Transverse colon (tissue), 4 donors: ENCODE measurements around the gene CKMT2. TPM values are rescaled to one million over a fixed set of nuclear protein-coding genes. Genes with fewer than 3 reads are reported as not detected.
"Not testable (repeated sequence)": the region's sequence is repeated elsewhere in the genome, so short reads cannot be mapped to it uniquely, and the experiment has no call there.

ENCODE experiments used
- DNase-seq: peaks from one replicate; pipeline ENCODE4 v3.0.0-alpha.2; 2019
- H3K27ac ChIP-seq, 4 donors: fragments of 200-600 bp; sonication (generic); 2 replicates each; pipeline ENCODE4 v1.5.1; 2016 to 2018; ENCODE audit warnings: inconsistent platforms in 4 of 4
- H3K27me3 ChIP-seq: fragments of 200-600 bp; sonication (generic); 2 replicates; pipeline ENCODE4 v1.5.1; 2017; ENCODE audit warnings: inconsistent platforms
- H3K36me3 ChIP-seq, 4 donors: fragments of 200-600 bp; sonication (generic); 2 replicates each; pipeline ENCODE4 v1.5.1; 2017 to 2019; ENCODE audit warnings: inconsistent platforms in 4 of 4
- H3K4me1 ChIP-seq, 4 donors: fragments of 200-600 bp; sonication (generic); 2 replicates each; pipeline ENCODE4 v1.5.1; 2017 to 2020; ENCODE audit warnings: inconsistent platforms in 4 of 4
- H3K4me3 ChIP-seq, 4 donors: fragments of 200-600 bp; sonication (generic); 1 replicate in 1 of 4; 2 replicates in 3 of 4; pipeline versions ENCODE4 v1.5.1 to v1.6.1; 2017 to 2019; ENCODE audit warnings: inconsistent platforms in 4 of 4
- H3K9me3 ChIP-seq, 2 donors: fragments of 200-600 bp; sonication (generic); 2 replicates each; pipeline ENCODE4 v1.5.1; 2017 to 2019; ENCODE audit warnings: inconsistent platforms in 2 of 2
- EP300 ChIP-seq: sonication (generic); formaldehyde crosslinking; IDR thresholded peaks from one replicate; pipeline ENCODE4 v1.6.1; 2017; ENCODE audit warnings: antibody characterized with exemption, low read depth
- POLR2A ChIP-seq: fragments of 450-650 bp; IDR thresholded peaks from one replicate; pipeline ENCODE4 v1.6.1; 2016; ENCODE audit warnings: antibody characterized with exemption, mild to moderate bottlenecking, moderate library complexity
- POLR2AphosphoS5 ChIP-seq, 3 donors: sonication (generic); formaldehyde crosslinking; IDR thresholded peaks; one replicate each; pipeline ENCODE4 v1.6.1; 2016; ENCODE audit warnings: antibody characterized with exemption in 3 of 3
- WGBS, 2 donors: methylation state at CpG; one replicate each; pipeline ENCODE4 v1.1.5; 2018; ENCODE audit warnings: low coverage in 1 of 2; 5-methylcytosine and 5-hydroxymethylcytosine counted together
- in situ Hi-C, 4 donors: fragments of 200-750 bp; cut with MboI; loops; one replicate each; pipeline versions ENCODE4 v1.15.0 to v1.15.1; 2017; ENCODE audit warnings: low sequenced_read_pairs in 3 of 4, low pct_ligation_motif_present in 1 of 4, low pct_unique_long_range_greater_than_20kb in 1 of 4
- intact Hi-C: fragments of 100-400 bp; cut with DNase I; formaldehyde crosslinking; loops from one replicate; pipeline ENCODE4 v1.15.1; 2023; ENCODE audit warnings: low total_unique reads
- total RNA-seq, 4 donors: library from RNA; depleted of rRNA; stranded (reverse); fragments of >200 nt; gene quantifications; one replicate each; pipeline ENCODE4 v1.1.0, GENCODE V29; 2016
- TF ChIP-seq, protein P1 (sequence below), 5 experiments: fragments of 200-600 bp in 3 of 5; fragments of 450-650 bp in 2 of 5; sonication (generic) in 3 of 5; IDR thresholded peaks; 1 replicate in 2 of 5; 2 replicates in 3 of 5; pipeline ENCODE4 v1.5.1; 2016 to 2017; ENCODE audit warnings: antibody characterized with exemption in 5 of 5, inconsistent platforms in 3 of 5, mild to moderate bottlenecking in 2 of 5, moderate library complexity in 1 of 5

CKMT2 gene
- total RNA-seq, 4 donors from 2014 or later = 0.79 to 17.1 (median 5.1) TPM

DNA sequence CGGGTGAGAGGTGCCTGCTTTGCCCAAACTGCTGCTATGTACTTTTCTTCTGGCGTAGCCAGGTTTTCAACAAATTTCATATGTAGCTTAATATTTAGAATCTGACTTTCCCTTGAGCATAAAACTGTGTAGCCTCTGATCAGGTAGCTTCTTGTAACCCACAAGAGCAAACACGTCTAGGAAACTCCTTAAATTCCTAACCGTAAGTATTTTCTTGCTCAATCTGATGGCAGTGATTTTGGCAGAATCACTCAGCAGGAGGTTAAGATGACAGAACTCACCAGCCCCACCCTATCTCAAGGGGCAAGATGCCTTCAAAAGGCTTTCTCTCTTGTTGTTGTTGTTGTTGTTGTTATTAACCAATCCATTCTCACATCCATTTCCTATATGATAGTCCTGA is 20.8 kb downstream of the CKMT2 start:
- Histone ChIP-seq H3K36me3 (no peaks in the 10 kb centered on the region), H3K4me3 (no peak overlapping the region), H3K4me1 (no peaks in the 10 kb centered on the region), H3K27ac (no peak overlapping the region), H3K27me3 (no peaks in the 10 kb centered on the region), H3K9me3 (no peaks in the 10 kb centered on the region)
- TF ChIP-seq, protein P1, sequence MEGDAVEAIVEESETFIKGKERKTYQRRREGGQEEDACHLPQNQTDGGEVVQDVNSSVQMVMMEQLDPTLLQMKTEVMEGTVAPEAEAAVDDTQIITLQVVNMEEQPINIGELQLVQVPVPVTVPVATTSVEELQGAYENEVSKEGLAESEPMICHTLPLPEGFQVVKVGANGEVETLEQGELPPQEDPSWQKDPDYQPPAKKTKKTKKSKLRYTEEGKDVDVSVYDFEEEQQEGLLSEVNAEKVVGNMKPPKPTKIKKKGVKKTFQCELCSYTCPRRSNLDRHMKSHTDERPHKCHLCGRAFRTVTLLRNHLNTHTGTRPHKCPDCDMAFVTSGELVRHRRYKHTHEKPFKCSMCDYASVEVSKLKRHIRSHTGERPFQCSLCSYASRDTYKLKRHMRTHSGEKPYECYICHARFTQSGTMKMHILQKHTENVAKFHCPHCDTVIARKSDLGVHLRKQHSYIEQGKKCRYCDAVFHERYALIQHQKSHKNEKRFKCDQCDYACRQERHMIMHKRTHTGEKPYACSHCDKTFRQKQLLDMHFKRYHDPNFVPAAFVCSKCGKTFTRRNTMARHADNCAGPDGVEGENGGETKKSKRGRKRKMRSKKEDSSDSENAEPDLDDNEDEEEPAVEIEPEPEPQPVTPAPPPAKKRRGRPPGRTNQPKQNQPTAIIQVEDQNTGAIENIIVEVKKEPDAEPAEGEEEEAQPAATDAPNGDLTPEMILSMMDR (IDR thresholded peaks at IDR 0.05) = no peak
- TF ChIP-seq POLR2A = no peak
- TF ChIP-seq POLR2AphosphoS5 (IDR thresholded peaks at IDR 0.05) = no peak
- no peak for TF ChIP-seq EP300
- in situ Hi-C loops = no loop called here
- WGBS, 2 donors = 81 to 93% methylated on average over 4 of the region's 4 CpGs
- no peak for DNase-seq
- intact Hi-C loops = no loop called here

DNA sequence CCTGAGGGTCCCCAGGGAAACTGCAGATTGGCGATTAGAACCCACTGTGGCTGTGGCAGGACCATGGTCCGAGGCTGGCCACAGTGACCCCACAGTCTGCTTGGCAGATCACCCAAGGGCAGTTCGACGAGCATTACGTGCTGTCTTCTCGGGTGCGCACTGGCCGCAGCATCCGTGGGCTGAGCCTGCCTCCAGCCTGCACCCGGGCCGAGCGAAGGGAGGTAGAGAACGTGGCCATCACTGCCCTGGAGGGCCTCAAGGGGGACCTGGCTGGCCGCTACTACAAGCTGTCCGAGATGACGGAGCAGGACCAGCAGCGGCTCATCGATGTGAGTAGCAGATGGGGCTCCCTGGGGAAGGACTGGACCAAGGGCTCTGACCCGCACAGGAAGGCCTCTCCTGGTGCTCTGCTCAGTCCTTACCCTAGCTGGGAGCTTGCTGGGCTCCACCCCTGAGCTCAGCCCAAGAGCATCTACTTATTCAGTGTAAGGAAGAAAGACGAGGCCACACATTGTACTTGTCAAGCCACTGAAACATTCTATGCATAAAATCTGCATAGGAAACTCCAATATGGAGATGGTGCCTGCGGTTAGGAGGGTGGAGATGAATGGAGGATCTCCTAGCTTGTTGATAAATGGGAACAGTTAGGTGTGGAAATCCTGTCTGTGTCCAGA is 21.9 kb downstream of the CKMT2 start:
- H3K27ac ChIP-seq = no peak overlapping the region
- H3K27me3 ChIP-seq = no peaks in the 10 kb centered on the region
- no peak for DNase-seq
- no peaks in the 10 kb centered on the region for H3K9me3 ChIP-seq
- no peak overlapping the region for H3K4me3 ChIP-seq
- in situ Hi-C loops = no loop called here
- no peaks in the 10 kb centered on the region for H3K36me3 ChIP-seq
- intact Hi-C loops = no loop called here
- TF ChIP-seq POLR2AphosphoS5 (IDR thresholded peaks at IDR 0.05) = no peak
- no peak for TF ChIP-seq POLR2A
- TF ChIP-seq EP300 = no peak
- TF ChIP-seq, protein P1 (IDR thresholded peaks at IDR 0.05) = no peak
- WGBS, 2 donors = 98 to 100% methylated on average over 1 to 20 of the region's 21 CpGs
- no peaks in the 10 kb centered on the region for H3K4me1 ChIP-seq

DNA sequence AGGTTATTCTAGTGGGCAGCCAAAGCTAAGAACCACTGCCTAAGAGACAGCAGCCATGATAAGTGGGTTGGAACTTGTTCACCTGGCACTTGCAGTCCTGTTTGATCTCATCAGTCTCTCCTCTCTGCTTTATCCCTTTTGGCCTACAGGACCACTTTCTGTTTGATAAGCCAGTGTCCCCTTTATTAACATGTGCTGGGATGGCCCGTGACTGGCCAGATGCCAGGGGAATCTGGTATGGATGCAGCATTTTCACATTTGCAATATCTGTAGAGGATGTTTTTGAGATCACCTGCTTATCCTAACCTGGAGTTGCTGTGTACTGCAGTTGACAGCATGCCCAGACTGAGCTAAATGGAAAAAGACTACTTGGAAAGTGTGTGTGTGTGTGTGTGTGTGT is 23.6 kb downstream of the CKMT2 start:
- in situ Hi-C loops (no loop called here), intact Hi-C loops (no loop called here)
- WGBS, 2 donors = 67 to 100% methylated on average over 1 of the region's 1 CpG
- TF ChIP-seq POLR2A (no peak), POLR2AphosphoS5 (IDR thresholded peaks at IDR 0.05) (no peak), EP300 (no peak)
- TF ChIP-seq, protein P1 (IDR thresholded peaks at IDR 0.05) = no peak
- Histone ChIP-seq H3K4me3 (no peak overlapping the region), H3K4me1 (no peaks in the 10 kb centered on the region), H3K36me3 (no peaks in the 10 kb centered on the region), H3K27ac (no peak overlapping the region), H3K9me3 (peaks cover 0 to 5% of the 10 kb centered on the region in 2 donors), H3K27me3 (no peaks in the 10 kb centered on the region)
- DNase-seq = no peak

DNA sequence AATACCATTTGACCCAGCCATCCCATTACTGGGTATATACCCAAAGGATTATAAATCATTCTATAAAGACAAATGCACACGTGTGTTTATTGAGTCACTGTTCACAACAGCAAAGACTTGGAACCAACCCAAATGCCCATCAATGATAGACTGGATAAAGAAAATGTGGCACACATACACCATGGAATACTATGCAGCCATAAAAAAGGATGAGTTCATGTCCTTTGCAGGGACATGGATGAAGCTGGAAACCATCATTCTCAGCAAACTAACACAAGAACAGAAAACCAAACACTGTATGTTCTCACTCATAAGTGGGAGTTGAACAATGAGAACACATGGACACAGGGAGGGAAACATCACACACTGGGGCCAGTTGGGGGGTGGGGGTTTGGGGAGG is 29.7 kb downstream of the CKMT2 start:
- H3K27ac ChIP-seq, H3K36me3 ChIP-seq, H3K9me3 ChIP-seq, intact Hi-C loops, DNase-seq, H3K27me3 ChIP-seq, H3K4me3 ChIP-seq, H3K4me1 ChIP-seq, in situ Hi-C loops: not testable (repeated sequence)
- 67 to 83% methylated on average over 1 of the region's 1 CpG for WGBS, 2 donors

DNA sequence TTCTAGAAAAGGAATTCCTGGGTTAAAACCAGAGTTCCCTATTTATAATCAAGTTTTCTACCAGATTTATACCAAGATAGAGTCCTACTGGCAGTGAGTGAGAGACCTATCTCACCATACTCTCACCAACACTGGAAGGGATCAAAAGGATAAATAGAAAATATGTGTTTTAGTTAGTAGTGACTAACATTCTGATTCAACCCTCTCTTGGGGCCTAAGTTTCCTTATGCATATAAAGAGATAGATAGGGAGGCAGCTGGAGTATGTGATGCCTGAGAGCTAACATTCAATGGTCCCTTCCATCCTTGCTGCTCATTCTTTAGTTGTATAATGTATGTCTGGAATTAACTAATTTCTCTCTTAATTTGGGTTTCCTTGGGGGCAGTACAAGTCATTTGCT is 32.0 kb downstream of the CKMT2 start:
- H3K36me3 ChIP-seq = no peaks in the 10 kb centered on the region
- TF ChIP-seq, protein P1 (IDR thresholded peaks at IDR 0.05) = no peak
- TF ChIP-seq EP300 (no peak), POLR2AphosphoS5 (IDR thresholded peaks at IDR 0.05) (no peak), POLR2A (no peak)
- H3K27ac ChIP-seq = no peak overlapping the region
- no peak for DNase-seq
- in situ Hi-C loops (no loop called here), intact Hi-C loops (no loop called here)
- H3K4me1 ChIP-seq = peaks cover 0 to 8% (median 0%) of the 10 kb centered on the region in 4 donors
- H3K27me3 ChIP-seq = no peaks in the 10 kb centered on the region
- no peak overlapping the region for H3K4me3 ChIP-seq
- H3K9me3 ChIP-seq = peaks cover 0 to 5% of the 10 kb centered on the region in 2 donors
